IMR-90 (cell line): ENCODE data around the gene AKT3. TPM values are rescaled to one million over a fixed set of nuclear protein-coding genes. Genes with fewer than 3 reads are reported as not detected.

Experiments
- ATAC-seq: fragments of 200-7000 bp; cut with Tn5 transposase; 2 replicates; pipeline ENCODE4 v1.9.1; 2020; ENCODE audit warnings: low read depth, mild to moderate bottlenecking, moderate library complexity
- BruUV-seq: library from RNA; stranded (reverse); fragments of 400-500 nt; replicated peaks from 2 replicates; lab custom pipeline; 2021; lab: Mats Ljungman, UMichigan
- CTCF ChIA-PET: fragments of 300-600 bp; formaldehyde crosslinking; extraction: SDS; loops from one replicate; lab custom pipeline; 2021; ENCODE audit warnings: antibody characterized with exemption; lab: Yijun Ruan, JAX
- POLR2A ChIA-PET: fragments of 300-600 bp; sonication (Branson Sonifier 250); formaldehyde crosslinking; loops from one replicate; lab custom pipeline; 2022; ENCODE audit warnings: antibody characterized with exemption; ENCODE audit not compliant: unreplicated experiment; lab: Charles Lee
- DNase-seq: peaks from one replicate; pipeline ENCODE4 v3.0.0; 2013
- H2AFZ ChIP-seq: replicated peaks from 2 replicates; pipeline ENCODE3; 2013; ENCODE audit warnings: low read length, mild to moderate bottlenecking; ENCODE audit not compliant: poor library complexity
- H2AK5ac ChIP-seq: 2 replicates; pipeline ENCODE4 v1.6.1; 2013; ENCODE audit warnings: low read depth, low read length, inconsistent platforms
- H2AK9ac ChIP-seq: replicated peaks from 2 replicates; pipeline ENCODE3; 2013; ENCODE audit warnings: mild to moderate bottlenecking, low read depth, low read length, moderate library complexity; ENCODE audit not compliant: poor library complexity
- H2BK120ac ChIP-seq: 2 replicates; pipeline ENCODE4 v1.6.1; 2013; ENCODE audit warnings: low read depth, low read length, inconsistent platforms
- H2BK15ac ChIP-seq: 3 replicates; pipeline ENCODE4 v1.6.1; 2013; ENCODE audit warnings: low read depth, low read length, inconsistent platforms
- H2BK20ac ChIP-seq: 2 replicates; pipeline ENCODE4 v1.6.1; 2013; ENCODE audit warnings: low read depth, mild to moderate bottlenecking, inconsistent platforms, low read length, moderate library complexity
- H2BK5ac ChIP-seq: 2 replicates; pipeline ENCODE4 v1.6.1; 2013; ENCODE audit warnings: mild to moderate bottlenecking, low read depth, low read length, inconsistent platforms; ENCODE audit not compliant: poor library complexity, severe bottlenecking
- H3K14ac ChIP-seq: replicated peaks from 2 replicates; pipeline ENCODE4 v1.6.1; 2013; ENCODE audit warnings: low read depth, low read length, inconsistent platforms
- H3K18ac ChIP-seq: 2 replicates; pipeline ENCODE4 v1.6.1; 2013; ENCODE audit warnings: low read depth, low read length, control low read depth
- H3K23ac ChIP-seq: 2 replicates; pipeline ENCODE4 v1.6.1; 2013; ENCODE audit warnings: low read depth, low read length, inconsistent platforms
- H3K27ac ChIP-seq: 2 replicates; pipeline ENCODE4 v1.5.1; 2013; ENCODE audit warnings: mild to moderate bottlenecking, control low read depth, low read length; ENCODE audit not compliant: insufficient read depth
- H3K27me3 ChIP-seq: 2 replicates; pipeline ENCODE4 v1.6.1; 2013; ENCODE audit warnings: low read length; ENCODE audit not compliant: control insufficient read depth, insufficient read depth
- H3K36me3 ChIP-seq: 2 replicates; pipeline ENCODE4 v1.6.1; 2013; ENCODE audit warnings: low read length, mixed read lengths; ENCODE audit not compliant: control insufficient read depth, insufficient read depth
- H3K4ac ChIP-seq: 2 replicates; pipeline ENCODE4 v1.6.1; 2013; ENCODE audit warnings: low read depth, low read length, inconsistent platforms
- H3K4me1 ChIP-seq: 2 replicates; pipeline ENCODE4 v1.6.1; 2013; ENCODE audit warnings: low read length, mixed read lengths; ENCODE audit not compliant: control insufficient read depth, insufficient read depth
- H3K4me2 ChIP-seq: 2 replicates; pipeline ENCODE4 v1.6.1; 2013; ENCODE audit warnings: low read depth, mild to moderate bottlenecking, control low read depth, low read length, moderate library complexity
- H3K4me3 ChIP-seq: 2 replicates; pipeline ENCODE4 v1.5.1; 2013; ENCODE audit warnings: low read depth, mild to moderate bottlenecking, control low read depth, low read length, moderate library complexity; ENCODE audit not compliant: insufficient read depth
- H3K56ac ChIP-seq: 2 replicates; pipeline ENCODE4 v1.6.1; 2013; ENCODE audit warnings: low read length, inconsistent platforms; ENCODE audit not compliant: insufficient read depth; ENCODE audit errors: extremely low read depth
- H3K79me1 ChIP-seq, 2 experiments: 2 replicates each; pipeline ENCODE4 v1.6.1; 2013; ENCODE audit warnings: low read length in 2 of 2, inconsistent platforms in 1 of 2, low read depth in 1 of 2
- H3K9ac ChIP-seq: 2 replicates; pipeline ENCODE4 v1.6.1; 2013; ENCODE audit warnings: low read depth, low read length, control low read depth
- H3K9me1 ChIP-seq: 2 replicates; pipeline ENCODE4 v1.6.1; 2013; ENCODE audit warnings: low read length, inconsistent platforms; ENCODE audit not compliant: insufficient read depth
- H3K9me3 ChIP-seq: 2 replicates; pipeline ENCODE4 v1.6.1; 2013; ENCODE audit warnings: low read length; ENCODE audit not compliant: control insufficient read depth, insufficient read depth
- H4K20me1 ChIP-seq: 2 replicates; pipeline ENCODE4 v1.6.1; 2013; ENCODE audit warnings: low read length, inconsistent platforms; ENCODE audit not compliant: insufficient read depth
- H4K5ac ChIP-seq: 2 replicates; pipeline ENCODE4 v1.6.1; 2013; ENCODE audit warnings: mild to moderate bottlenecking, low read depth, low read length, control low read depth
- H4K8ac ChIP-seq, 2 experiments: 2 replicates each; pipeline ENCODE4 v1.6.1; 2013; ENCODE audit warnings: low read depth in 2 of 2, low read length in 2 of 2, control low read depth in 1 of 2, inconsistent platforms in 1 of 2
- H4K91ac ChIP-seq: 2 replicates; pipeline ENCODE4 v1.6.1; 2013; ENCODE audit warnings: low read depth, low read length, inconsistent platforms; ENCODE audit not compliant: insufficient read depth
- CEBPB ChIP-seq: IDR thresholded peaks from 2 replicates; pipeline ENCODE4 v1.6.1; 2012; ENCODE audit warnings: low read depth, low read length, improper control_type of control experiment
- FOS ChIP-seq: fragments of 150-350 bp; IDR thresholded peaks from 2 replicates; pipeline ENCODE4 v1.6.1; 2016; ENCODE audit warnings: low read depth, low read length
- MAFK ChIP-seq: IDR thresholded peaks from 2 replicates; pipeline ENCODE4 v1.6.1; 2012; ENCODE audit warnings: low read depth, low read length, improper control_type of control experiment
- MAZ ChIP-seq: IDR thresholded peaks from 2 replicates; pipeline ENCODE4 v1.6.1; 2012; ENCODE audit warnings: low read depth, mild to moderate bottlenecking, low read length, improper control_type of control experiment, moderate library complexity, borderline replicate concordance
- NFE2L2 ChIP-seq: fragments of 150-350 bp; IDR thresholded peaks from 2 replicates; pipeline ENCODE4 v1.6.1; 2016; ENCODE audit warnings: low read depth, mild to moderate bottlenecking, low read length
- POLR2A ChIP-seq: IDR thresholded peaks from 2 replicates; pipeline ENCODE4 v1.6.1; 2012; ENCODE audit warnings: mild to moderate bottlenecking, low read depth, low read length
- RAD21 ChIP-seq: IDR thresholded peaks from 2 replicates; pipeline ENCODE4 v1.6.1; 2012; ENCODE audit warnings: low read length, improper control_type of control experiment
- RCOR1 ChIP-seq: IDR thresholded peaks from 2 replicates; pipeline ENCODE4 v1.6.1; 2012; ENCODE audit warnings: mild to moderate bottlenecking, low read length, improper control_type of control experiment; ENCODE audit not compliant: insufficient replicate concordance
- RFX5 ChIP-seq: IDR thresholded peaks from 2 replicates; pipeline ENCODE4 v1.8.0; 2012; ENCODE audit warnings: low read depth, mild to moderate bottlenecking, low read length, moderate library complexity
- SMC3 ChIP-seq: fragments of 150-350 bp; IDR thresholded peaks from 2 replicates; pipeline ENCODE4 v1.6.1; 2016; ENCODE audit warnings: low read depth, mild to moderate bottlenecking, antibody characterized with exemption, low read length, moderate library complexity
- WGBS, 2 experiments: methylation state at CpG; one replicate each; pipeline versions ENCODE4 v1.1.5 to v1.1.7; 2013; ENCODE audit warnings: missing lambda C conversion rate in 2 of 2; ENCODE audit not compliant: insufficient read length in 1 of 2; ENCODE audit errors: extremely low coverage in 2 of 2; 5-methylcytosine and 5-hydroxymethylcytosine counted together
- dilution Hi-C: fragments of 300-500 bp; cut with HindIII; formaldehyde crosslinking; loops from one replicate; pipeline ENCODE4 v1.14.3; 2018; ENCODE audit warnings: low sequenced_read_pairs; ENCODE audit not compliant: unreplicated experiment
- in situ Hi-C: fragments of 300-500 bp; cut with MboI; formaldehyde crosslinking; loops from 3 replicates; pipeline ENCODE4 v1.14.3; 2019; ENCODE audit warnings: low sequenced_read_pairs, inconsistent platforms, mixed read lengths
- intact Hi-C: fragments of 100-400 bp; cut with micrococcal nuclease; formaldehyde crosslinking; loops from 2 replicates; pipeline ENCODE4 v1.10.0; 2022
- polyA plus RNA-seq, 3 experiments: library from polyadenylated mRNA; depleted of rRNA; stranded (reverse); fragments of >200 nt; gene quantifications; 2 replicates each; pipeline ENCODE4 v1.2.3, GENCODE V29; 2012; ENCODE audit warnings: low replicate concordance in 1 of 3
- total RNA-seq: library from RNA; depleted of rRNA; stranded (reverse); fragments of >200 nt; gene quantifications from 2 replicates; pipeline ENCODE4 v1.2.3, GENCODE V29; 2012
- TF ChIP-seq, protein P1 (sequence below): fragments of 150-350 bp; IDR thresholded peaks from 2 replicates; pipeline ENCODE4 v1.6.1; 2016; ENCODE audit warnings: low read depth, mild to moderate bottlenecking, low read length, moderate library complexity, borderline replicate concordance

AKT3 gene
- total and polyA plus RNA-seq, 2 of the 4 experiments (the other 2 are of a cell fraction), result 15.2 to 19.4 TPM

DNA sequence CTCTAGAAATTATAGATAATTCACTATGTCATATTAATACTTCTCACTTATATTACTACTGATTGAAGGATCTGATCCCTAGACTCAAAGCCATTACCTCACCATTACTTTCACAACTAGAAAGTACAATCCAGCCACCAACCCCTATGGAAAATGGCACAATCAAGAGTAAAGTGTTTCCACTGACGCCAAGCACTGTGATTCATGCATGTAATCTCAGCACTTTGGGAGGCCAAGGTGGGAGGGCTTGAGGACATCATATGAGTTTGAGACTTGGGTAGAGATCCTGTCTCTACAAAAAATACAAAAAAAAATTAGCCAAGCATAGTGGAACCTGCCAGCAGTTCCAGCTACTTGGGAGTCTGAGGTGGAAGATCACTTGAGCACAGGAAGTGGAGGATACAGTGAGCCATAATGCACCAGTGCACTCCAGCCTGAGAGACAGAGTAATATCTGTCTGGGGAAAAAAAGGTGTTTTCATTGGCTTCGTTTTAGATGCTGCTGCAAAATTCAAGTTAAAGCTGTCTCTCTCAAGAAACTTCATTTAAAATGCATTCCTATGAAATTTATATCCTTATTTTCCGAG is 126.5 kb downstream of the AKT3 start (continued):
- TF ChIP-seq RCOR1, result no peak

DNA sequence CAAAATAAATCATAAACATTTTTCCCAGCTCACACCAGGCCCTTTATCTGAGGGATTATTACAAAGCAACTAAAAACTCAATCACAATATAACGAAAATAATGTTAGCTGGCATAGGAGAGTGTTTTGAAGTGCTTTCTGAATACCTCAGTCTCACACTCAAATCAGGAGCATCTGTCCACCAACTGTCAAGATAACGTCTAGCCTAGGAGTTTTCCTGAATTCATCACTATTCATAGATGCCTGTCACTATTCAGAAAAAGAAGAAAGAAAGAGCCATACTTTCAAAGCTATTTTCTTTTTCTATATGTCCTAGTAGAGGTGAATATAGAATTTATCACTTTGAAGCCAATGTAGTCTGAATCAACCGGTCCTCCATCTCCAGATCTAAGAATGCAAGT is 127.0 kb downstream of the AKT3 start:
- Histone ChIP-seq H4K5ac (no peak overlapping the region), H3K23ac (no peak overlapping the region), H3K14ac (no peak overlapping the region), H4K20me1 (no peaks in the 10 kb centered on the region), H2BK20ac (no peak overlapping the region), H3K56ac (no peak overlapping the region), H3K4me1 (peaks cover 11% of the 10 kb centered on the region), H3K36me3 (no peaks in the 10 kb centered on the region), H3K9me3 (no peaks in the 10 kb centered on the region), H2AK9ac (no peak overlapping the region), H3K79me1 (peaks cover 32 to 49% of the 10 kb centered on the region in 2 experiments), H2BK120ac (no peak overlapping the region), H3K9ac (no peak overlapping the region), H3K18ac (no peak overlapping the region), H2BK5ac (no peak overlapping the region), H3K4ac (no peak overlapping the region), H3K9me1 (peaks cover 4% of the 10 kb centered on the region), H4K8ac (0 out of 4 replicates have a peak overlapping the region, but pooled peaks of 1 of the 2 experiments have one; percentile 32), H3K4me2 (no peak overlapping the region), H2BK15ac (no peak overlapping the region), H3K27me3 (no peaks in the 10 kb centered on the region), H3K4me3 (no peak overlapping the region), H2AK5ac (peak overlapping the region; percentile 26; the same call in 1 of the 2 replicates), H2AFZ (no peak overlapping the region), H4K91ac (no peak overlapping the region; the same call in 1 of the 2 replicates), H3K27ac (no peak overlapping the region)
- POLR2A ChIA-PET, result no interaction called here
- no peak for ATAC-seq
- in situ Hi-C loops, result no loop called here
- dilution Hi-C loops, result no loop called here
- CTCF ChIA-PET, result interaction anchor here (0.6 kb wide), 1 partner anchor 315 kb away, joined by 3 read pairs; no protein-coding TSS in a partner anchor
- DNase-seq, result no peak
- BruUV-seq, result no TSS peak
- intact Hi-C loops, result no loop called here
- TF ChIP-seq SMC3 (no peak), FOS (no peak), NFE2L2 (no peak), MAZ (no peak), RFX5 (no peak), CEBPB (no peak), RAD21 (no peak), POLR2A (no peak), MAFK (no peak)
- TF ChIP-seq, protein P1, sequence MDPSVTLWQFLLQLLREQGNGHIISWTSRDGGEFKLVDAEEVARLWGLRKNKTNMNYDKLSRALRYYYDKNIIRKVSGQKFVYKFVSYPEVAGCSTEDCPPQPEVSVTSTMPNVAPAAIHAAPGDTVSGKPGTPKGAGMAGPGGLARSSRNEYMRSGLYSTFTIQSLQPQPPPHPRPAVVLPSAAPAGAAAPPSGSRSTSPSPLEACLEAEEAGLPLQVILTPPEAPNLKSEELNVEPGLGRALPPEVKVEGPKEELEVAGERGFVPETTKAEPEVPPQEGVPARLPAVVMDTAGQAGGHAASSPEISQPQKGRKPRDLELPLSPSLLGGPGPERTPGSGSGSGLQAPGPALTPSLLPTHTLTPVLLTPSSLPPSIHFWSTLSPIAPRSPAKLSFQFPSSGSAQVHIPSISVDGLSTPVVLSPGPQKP, result no peak
- WGBS, 2 experiments, result no CpG with 5 or more reads among the region's 3 CpGs
